Measurements from ENCODE around the gene CCDC110. TPM values are rescaled to one million over a fixed set of nuclear protein-coding genes. Genes with fewer than 3 reads are reported as not detected.
A peak's percentile ranks its signal among the peaks of the same experiment; 100 is the strongest.

The CCDC110 gene
- polyA plus RNA-seq, 1 experiment = 1.1 TPM

DNA sequence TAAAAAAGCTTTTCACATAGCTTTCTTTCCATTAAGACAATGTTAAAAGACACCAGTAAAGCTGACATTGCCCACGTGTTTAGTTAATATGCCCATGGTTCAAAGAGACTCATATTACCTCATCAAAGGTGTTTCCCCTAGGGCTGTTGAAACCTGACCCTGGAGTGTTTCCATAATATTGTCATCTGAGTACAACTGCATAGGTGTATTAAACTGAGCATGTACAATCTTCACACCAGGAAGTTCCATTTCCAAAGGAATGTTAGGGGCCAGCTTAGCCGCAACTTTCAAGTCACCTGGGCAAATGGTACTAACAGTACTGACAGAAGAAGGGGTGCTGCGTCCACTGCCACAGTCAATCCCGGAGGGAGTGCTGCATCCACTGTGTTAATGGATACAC, 36.6 kb upstream of the CCDC110 start:
- Histone ChIP-seq H3K27me3 (ENCODE audit: control insufficient read depth, insufficient read depth, low read length) (no peaks in the 10 kb centered on the region), H3K9me3 (ENCODE audit: control insufficient read depth, insufficient read depth, low read length) (no peaks in the 10 kb centered on the region), H3K4me3 (ENCODE audit: low read depth, low read length) (no peak overlapping the region), H3K27ac (ENCODE audit: low read depth, low read length) (no peak overlapping the region)
- DNase-seq (ENCODE audit: low read depth, low spot score) = no peak
- ChIA-PET POLR2A (no interaction called here), CTCF (no interaction called here)
- TF ChIP-seq, protein P1, sequence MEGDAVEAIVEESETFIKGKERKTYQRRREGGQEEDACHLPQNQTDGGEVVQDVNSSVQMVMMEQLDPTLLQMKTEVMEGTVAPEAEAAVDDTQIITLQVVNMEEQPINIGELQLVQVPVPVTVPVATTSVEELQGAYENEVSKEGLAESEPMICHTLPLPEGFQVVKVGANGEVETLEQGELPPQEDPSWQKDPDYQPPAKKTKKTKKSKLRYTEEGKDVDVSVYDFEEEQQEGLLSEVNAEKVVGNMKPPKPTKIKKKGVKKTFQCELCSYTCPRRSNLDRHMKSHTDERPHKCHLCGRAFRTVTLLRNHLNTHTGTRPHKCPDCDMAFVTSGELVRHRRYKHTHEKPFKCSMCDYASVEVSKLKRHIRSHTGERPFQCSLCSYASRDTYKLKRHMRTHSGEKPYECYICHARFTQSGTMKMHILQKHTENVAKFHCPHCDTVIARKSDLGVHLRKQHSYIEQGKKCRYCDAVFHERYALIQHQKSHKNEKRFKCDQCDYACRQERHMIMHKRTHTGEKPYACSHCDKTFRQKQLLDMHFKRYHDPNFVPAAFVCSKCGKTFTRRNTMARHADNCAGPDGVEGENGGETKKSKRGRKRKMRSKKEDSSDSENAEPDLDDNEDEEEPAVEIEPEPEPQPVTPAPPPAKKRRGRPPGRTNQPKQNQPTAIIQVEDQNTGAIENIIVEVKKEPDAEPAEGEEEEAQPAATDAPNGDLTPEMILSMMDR (IDR thresholded peaks at IDR 0.05; ENCODE audit: low read depth, low read length) = no peak

DNA sequence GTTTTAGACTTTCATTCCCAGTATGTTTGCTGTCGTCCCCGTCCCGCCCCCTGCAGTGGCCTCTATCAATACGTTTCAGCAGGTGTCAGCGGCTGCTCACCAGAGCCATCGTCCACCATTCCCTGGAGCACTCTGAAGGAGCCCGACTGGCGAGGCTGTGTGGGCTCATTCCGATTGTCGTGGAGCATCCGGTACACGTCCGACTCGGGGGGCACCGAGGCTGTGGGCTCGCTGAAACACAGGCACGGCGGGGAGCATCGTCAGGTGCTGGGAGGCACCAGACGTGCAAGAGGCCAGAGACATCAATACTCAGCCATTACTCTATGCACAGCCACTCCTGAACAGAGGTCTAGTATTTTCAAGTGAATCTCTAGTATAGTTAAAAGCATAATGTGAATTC, 34.9 kb upstream of the CCDC110 start:
- TF ChIP-seq, protein P1 (IDR thresholded peaks at IDR 0.05; ENCODE audit: low read depth, low read length) = no peak
- Histone ChIP-seq H3K27me3 (ENCODE audit: control insufficient read depth, insufficient read depth, low read length) (no peaks in the 10 kb centered on the region), H3K4me3 (ENCODE audit: low read depth, low read length) (no peak overlapping the region), H3K9me3 (ENCODE audit: control insufficient read depth, insufficient read depth, low read length) (peaks cover 4% of the 10 kb centered on the region), H3K27ac (ENCODE audit: low read depth, low read length) (no peak overlapping the region)
- DNase-seq (ENCODE audit: low read depth, low spot score) = no peak
- ChIA-PET CTCF (no interaction called here), POLR2A (no interaction called here)

DNA sequence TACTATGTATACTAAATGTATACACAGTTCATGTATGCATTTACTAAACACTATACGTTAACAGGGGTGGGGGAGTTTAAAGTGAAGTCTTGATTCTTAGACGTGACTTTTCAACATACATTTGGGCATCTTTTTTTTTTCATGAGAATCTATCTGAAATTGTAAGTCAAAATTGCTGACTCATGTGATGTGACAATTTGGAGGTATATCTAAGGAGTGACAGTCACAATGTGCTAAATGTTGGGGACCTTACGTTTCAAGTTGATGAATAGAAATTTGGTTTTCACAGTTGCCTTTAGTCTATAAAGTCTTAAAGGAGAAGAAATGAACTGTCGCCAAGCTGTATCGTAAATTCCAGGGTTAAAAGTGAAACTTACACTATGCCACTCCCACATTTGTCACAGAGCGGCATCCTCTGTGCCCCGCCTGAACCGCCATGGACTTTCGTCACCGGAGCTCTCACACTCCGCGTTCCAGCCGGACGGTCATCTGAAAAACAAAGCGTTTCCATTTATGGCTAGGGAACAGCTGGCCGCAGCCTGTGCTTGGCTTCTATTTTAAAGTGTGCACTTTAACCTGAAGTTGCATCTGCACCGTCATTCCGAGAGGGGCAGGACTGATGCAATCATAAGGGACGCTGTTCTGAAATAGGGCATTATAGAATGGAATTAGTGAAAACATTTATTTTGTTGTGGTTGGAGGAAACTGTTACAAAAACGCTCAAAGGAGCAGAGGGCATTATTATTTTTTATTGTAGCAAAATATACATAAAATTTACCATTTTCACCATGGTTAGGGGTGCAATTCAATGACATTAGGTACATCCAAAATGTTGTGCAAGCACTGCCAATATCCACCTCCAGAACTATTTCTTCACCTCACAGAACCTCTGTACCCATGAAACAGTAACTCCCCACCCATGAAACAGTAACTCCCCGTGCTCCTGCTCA, 32.8 kb upstream of the CCDC110 start:
- TF ChIP-seq, protein P1 (IDR thresholded peaks at IDR 0.05; ENCODE audit: low read depth, low read length) = no peak
- H3K9me3 ChIP-seq (ENCODE audit: control insufficient read depth, insufficient read depth, low read length) = peaks cover 8% of the 10 kb centered on the region
- POLR2A ChIA-PET = interaction anchor here (0.5 kb wide), 1 partner anchor 63 kb away, joined by 4 read pairs; no protein-coding TSS in a partner anchor
- H3K27me3 ChIP-seq (ENCODE audit: control insufficient read depth, insufficient read depth, low read length) = no peaks in the 10 kb centered on the region
- H3K4me3 ChIP-seq (ENCODE audit: low read depth, low read length) = peak overlapping the region; percentile 66
- peak overlapping the region; percentile 85 for H3K27ac ChIP-seq (ENCODE audit: low read depth, low read length)
- peak; percentile 51 for DNase-seq (ENCODE audit: low read depth, low spot score)
- CTCF ChIA-PET = no interaction called here

DNA sequence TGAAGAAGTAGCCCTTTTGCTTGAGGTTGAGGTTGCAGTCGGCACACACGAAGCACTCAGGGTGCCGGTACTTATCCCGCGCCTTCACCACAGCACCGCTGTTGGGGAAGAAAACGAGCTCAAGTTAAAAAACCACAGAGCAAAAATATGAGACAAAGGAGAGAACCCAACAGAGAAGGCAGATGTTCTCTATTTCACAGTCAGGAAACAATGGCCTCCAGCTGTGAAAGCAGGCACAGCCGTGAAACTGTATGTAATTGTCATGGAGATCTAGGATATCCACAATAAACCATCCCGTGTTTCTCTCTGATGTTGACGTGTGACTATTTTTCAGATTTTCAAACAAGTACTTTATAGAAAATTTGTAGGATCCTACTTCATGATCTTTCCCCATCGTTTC, 30.9 kb upstream of the CCDC110 start:
- Histone ChIP-seq H3K27ac (ENCODE audit: low read depth, low read length) (no peak overlapping the region), H3K4me3 (ENCODE audit: low read depth, low read length) (no peak overlapping the region), H3K9me3 (ENCODE audit: control insufficient read depth, insufficient read depth, low read length) (peaks cover 8% of the 10 kb centered on the region), H3K27me3 (ENCODE audit: control insufficient read depth, insufficient read depth, low read length) (no peaks in the 10 kb centered on the region)
- CTCF ChIA-PET = no interaction called here
- DNase-seq (ENCODE audit: low read depth, low spot score) = no peak
- POLR2A ChIA-PET = no interaction called here
- TF ChIP-seq, protein P1 (IDR thresholded peaks at IDR 0.05; ENCODE audit: low read depth, low read length) = no peak

DNA sequence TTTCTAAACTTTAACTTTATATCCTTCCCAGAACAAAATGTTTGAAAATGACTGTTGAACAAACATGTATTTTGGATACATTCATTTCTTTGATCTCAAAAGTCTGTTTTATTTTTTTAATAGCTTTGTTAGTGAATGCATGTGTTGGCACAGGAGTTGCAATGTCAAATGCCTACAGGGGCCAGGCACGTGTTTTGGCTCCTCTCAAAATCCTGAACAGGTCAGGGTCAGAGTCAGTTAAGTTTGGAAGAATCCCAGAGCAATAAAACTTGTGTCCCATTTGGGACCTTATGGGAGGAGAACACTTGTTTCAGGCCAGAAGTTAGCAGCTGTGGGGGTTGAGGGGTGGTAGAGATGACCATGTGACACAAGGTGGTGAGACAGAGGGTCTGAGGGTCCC, 29.0 kb upstream of the CCDC110 start:
- Histone ChIP-seq H3K4me3 (ENCODE audit: low read depth, low read length) (no peak overlapping the region), H3K27ac (ENCODE audit: low read depth, low read length) (no peak overlapping the region), H3K9me3 (ENCODE audit: control insufficient read depth, insufficient read depth, low read length) (peaks cover 8% of the 10 kb centered on the region), H3K27me3 (ENCODE audit: control insufficient read depth, insufficient read depth, low read length) (no peaks in the 10 kb centered on the region)
- TF ChIP-seq, protein P1 (IDR thresholded peaks at IDR 0.05; ENCODE audit: low read depth, low read length) = no peak
- CTCF ChIA-PET = no interaction called here
- DNase-seq (ENCODE audit: low read depth, low spot score) = no peak
- POLR2A ChIA-PET = no interaction called here
